ENCODE results near the gene SEL1L2. TPM values are rescaled to one million over a fixed set of nuclear protein-coding genes. Genes with fewer than 3 reads are reported as not detected.

The SEL1L2 gene
- total RNA-seq, 3 donors from 2014 or later: not detected

- Histone ChIP-seq H3K36me3 (ENCODE audit: low read depth) (no peaks in the 10 kb centered on the region), H3K4me1 (ENCODE audit: low read depth) (no peaks in the 10 kb centered on the region), H3K4me3 (no peak overlapping the region), H3K9me3 (no peaks in the 10 kb centered on the region)
- ATAC-seq (peak; percentile 23), DNase-seq (peak in 1 of 3 donors; percentile 3)
- intact Hi-C loops (cut with DNase I, micrococcal nuclease): no loop called here
- TF ChIP-seq CTCF (IDR thresholded peaks at IDR 0.05): no peak
These were observed 124.5 kb downstream of the SEL1L2 start for GRCh38 chr20:13865791-13866351.

DNA sequence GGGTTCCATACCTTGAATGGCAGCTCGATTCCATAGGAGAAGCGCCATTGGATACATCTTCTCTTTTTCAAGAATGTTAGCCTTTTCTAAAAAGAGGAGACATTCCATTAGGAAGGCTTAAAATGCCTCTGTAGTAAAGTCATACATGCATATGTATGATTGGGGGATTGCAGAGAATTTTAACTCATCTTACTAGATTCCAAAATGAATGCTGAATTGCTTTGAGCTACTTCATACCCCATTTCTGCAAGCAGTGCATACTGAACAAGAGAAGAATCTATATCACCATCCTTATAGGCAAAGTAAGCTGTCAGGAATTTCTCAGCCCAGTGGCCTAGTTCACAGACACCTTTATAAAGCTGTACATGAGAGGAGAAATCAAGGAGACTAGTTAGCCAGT lies 125.3 kb downstream of the SEL1L2 start:
- Histone ChIP-seq H3K4me3 (no peak overlapping the region), H3K36me3 (ENCODE audit: low read depth) (no peaks in the 10 kb centered on the region), H3K9me3 (no peaks in the 10 kb centered on the region), H3K4me1 (ENCODE audit: low read depth) (no peaks in the 10 kb centered on the region)
- no peak for TF ChIP-seq CTCF (IDR thresholded peaks at IDR 0.05)
- ATAC-seq (no peak), DNase-seq (no peak)
- intact Hi-C loops (cut with DNase I, micrococcal nuclease): no loop called here

DNA sequence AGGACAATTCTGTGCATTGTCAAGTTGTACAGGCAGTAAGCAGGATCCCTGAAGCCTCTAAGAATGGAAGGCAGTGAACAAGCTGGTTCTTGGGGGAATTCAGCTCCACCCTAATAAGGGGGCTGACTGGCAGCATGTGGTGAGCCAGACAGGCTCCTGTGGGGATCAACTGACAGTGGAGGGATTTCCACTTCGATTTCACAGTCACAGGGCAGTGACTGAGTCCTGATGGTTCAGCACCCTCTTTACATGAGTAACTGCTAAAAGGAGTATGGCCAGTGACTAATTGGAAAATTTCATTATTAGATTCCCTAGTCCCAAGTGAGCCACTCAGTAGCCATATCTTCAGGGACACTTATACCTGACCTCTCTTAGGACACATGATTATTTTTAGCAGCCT lies 127.2 kb downstream of the SEL1L2 start:
- Histone ChIP-seq H3K36me3 (ENCODE audit: low read depth) (no peaks in the 10 kb centered on the region), H3K4me3 (no peak overlapping the region), H3K9me3 (no peaks in the 10 kb centered on the region), H3K4me1 (ENCODE audit: low read depth) (no peaks in the 10 kb centered on the region)
- no peak for ATAC-seq
- intact Hi-C loops (cut with DNase I, micrococcal nuclease): no loop called here
- no peak for DNase-seq
- no peak for TF ChIP-seq CTCF (IDR thresholded peaks at IDR 0.05)

GRCh38 chr20:13862245-13862644 lies 128.2 kb downstream of the SEL1L2 start:
- no peak for DNase-seq
- ATAC-seq: no peak
- TF ChIP-seq CTCF (IDR thresholded peaks at IDR 0.05): no peak
- H3K9me3 ChIP-seq: no peaks in the 10 kb centered on the region
- H3K4me1 ChIP-seq (ENCODE audit: low read depth): no peaks in the 10 kb centered on the region
- intact Hi-C loops (cut with DNase I, micrococcal nuclease): no loop called here
- H3K4me3 ChIP-seq: no peak overlapping the region
- no peaks in the 10 kb centered on the region for H3K36me3 ChIP-seq (ENCODE audit: low read depth)

GRCh38 chr20:13858871-13859270 lies 131.5 kb downstream of the SEL1L2 start:
- intact Hi-C loops (cut with DNase I, micrococcal nuclease): no loop called here
- DNase-seq: no peak
- ATAC-seq: no peak
- H3K9me3 ChIP-seq: no peaks in the 10 kb centered on the region
- TF ChIP-seq CTCF (IDR thresholded peaks at IDR 0.05): no peak
- H3K36me3 ChIP-seq (ENCODE audit: low read depth): no peaks in the 10 kb centered on the region
- no peaks in the 10 kb centered on the region for H3K4me1 ChIP-seq (ENCODE audit: low read depth)
- H3K4me3 ChIP-seq: no peak overlapping the region

DNA sequence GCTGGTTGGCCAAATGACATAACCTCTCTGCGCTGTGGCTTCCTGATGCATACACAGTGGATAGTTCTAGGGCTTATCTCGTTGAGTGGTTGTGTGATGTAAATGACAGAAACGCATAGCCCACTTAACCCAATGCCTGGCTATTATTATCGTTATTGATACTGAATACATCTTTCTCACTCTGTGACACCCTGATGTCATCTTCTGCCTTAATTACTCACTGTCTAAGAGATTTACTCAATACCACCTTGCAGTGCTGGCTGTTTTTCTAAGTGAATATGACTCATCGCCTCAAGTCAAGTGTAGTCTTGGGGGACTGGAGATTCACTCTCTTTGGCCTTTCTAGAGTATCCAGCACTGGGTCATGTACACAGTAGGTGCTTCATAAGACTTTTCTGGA lies 132.0 kb downstream of the SEL1L2 start:
- no peak for ATAC-seq
- H3K36me3 ChIP-seq (ENCODE audit: low read depth): no peaks in the 10 kb centered on the region
- H3K4me3 ChIP-seq: no peak overlapping the region
- H3K4me1 ChIP-seq (ENCODE audit: low read depth): no peaks in the 10 kb centered on the region
- intact Hi-C loops (cut with DNase I, micrococcal nuclease): no loop called here
- no peak for TF ChIP-seq CTCF (IDR thresholded peaks at IDR 0.05)
- no peaks in the 10 kb centered on the region for H3K9me3 ChIP-seq
- DNase-seq: no peak

All from mucosa of descending colon (tissue), 3 donors.